Skeletal muscle satellite cell (primary cell): Measurements from ENCODE around the gene TNFSF4.
"Not testable (repeated sequence)": the region's sequence is repeated elsewhere in the genome, so short reads cannot be mapped to it uniquely, and the experiment has no call there.

Source experiments
- H3K27me3 ChIP-seq: 2 replicates; pipeline ENCODE4 v1.7.0; 2013; ENCODE audit warnings: low read length; ENCODE audit not compliant: control insufficient read depth, insufficient read depth
- H3K36me3 ChIP-seq: 2 replicates; pipeline ENCODE4 v1.7.0; 2013; ENCODE audit warnings: mild to moderate bottlenecking, control low read depth, low read length; ENCODE audit not compliant: insufficient read depth
- H3K4me1 ChIP-seq: 2 replicates; pipeline ENCODE4 v1.7.0; 2013; ENCODE audit warnings: low read length; ENCODE audit not compliant: control insufficient read depth, insufficient read depth
- H3K4me2 ChIP-seq: 2 replicates; pipeline ENCODE4 v1.7.0; 2013; ENCODE audit warnings: mild to moderate bottlenecking, low read length
- H3K4me3 ChIP-seq: 2 replicates; pipeline ENCODE4 v1.7.0; 2013; ENCODE audit warnings: low read length
- H3K9ac ChIP-seq: 2 replicates; pipeline ENCODE4 v1.7.0; 2013; ENCODE audit warnings: mild to moderate bottlenecking, low read depth, low read length, moderate library complexity
- H3K9me3 ChIP-seq: replicated peaks from 2 replicates; pipeline ENCODE4 v1.7.0; 2013; ENCODE audit warnings: mild to moderate bottlenecking, control low read depth, low read length

Gene TNFSF4

DNA sequence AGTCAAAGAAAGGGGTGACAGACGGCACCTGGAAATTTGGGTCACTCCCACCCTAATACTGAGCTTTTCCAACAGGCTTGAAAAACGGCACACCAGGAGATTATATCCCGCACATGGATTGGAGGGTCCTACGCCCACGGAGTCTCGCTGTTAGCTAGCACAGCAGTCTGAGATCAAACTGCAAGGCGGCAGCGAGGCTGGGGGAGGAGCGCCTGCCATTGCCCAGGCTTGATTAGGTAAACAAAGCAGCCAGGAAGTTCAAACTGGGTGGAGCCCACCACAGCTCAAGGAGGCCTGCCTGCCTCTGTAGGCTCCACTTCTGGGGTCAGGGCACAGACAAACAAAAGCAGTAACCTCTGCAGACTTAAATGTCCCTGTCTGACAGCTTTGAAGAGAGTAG, 53.2 kb downstream of the TNFSF4 start:
- H3K36me3 ChIP-seq, H3K4me1 ChIP-seq, H3K9ac ChIP-seq, H3K4me2 ChIP-seq, H3K27me3 ChIP-seq, H3K4me3 ChIP-seq, H3K9me3 ChIP-seq: not testable (repeated sequence)

DNA sequence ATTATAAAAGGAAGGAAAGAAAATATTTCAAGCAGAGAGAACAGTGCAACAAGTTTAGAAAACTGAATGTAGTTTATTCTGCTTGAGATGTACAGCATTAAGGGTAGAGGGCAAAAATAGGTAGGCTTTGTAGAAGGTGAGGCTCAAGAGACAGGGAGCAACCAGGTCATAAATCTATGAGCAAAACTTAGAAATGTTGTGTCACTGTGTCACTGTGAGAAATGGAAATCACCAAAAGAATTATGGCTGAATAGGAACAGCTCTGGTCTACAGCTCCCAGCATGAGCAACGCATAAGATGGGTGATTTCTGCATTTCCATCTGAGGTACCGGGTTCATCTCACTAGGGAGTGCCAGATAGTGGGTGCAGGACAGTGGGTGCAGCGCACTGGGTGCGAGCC, 53.6 kb downstream of the TNFSF4 start:
- Histone ChIP-seq H3K4me1 (no peaks in the 10 kb centered on the region), H3K36me3 (no peaks in the 10 kb centered on the region), H3K4me3 (no peak overlapping the region), H3K9ac (no peak overlapping the region), H3K27me3 (no peaks in the 10 kb centered on the region), H3K9me3 (no peaks in the 10 kb centered on the region), H3K4me2 (no peak overlapping the region)

DNA sequence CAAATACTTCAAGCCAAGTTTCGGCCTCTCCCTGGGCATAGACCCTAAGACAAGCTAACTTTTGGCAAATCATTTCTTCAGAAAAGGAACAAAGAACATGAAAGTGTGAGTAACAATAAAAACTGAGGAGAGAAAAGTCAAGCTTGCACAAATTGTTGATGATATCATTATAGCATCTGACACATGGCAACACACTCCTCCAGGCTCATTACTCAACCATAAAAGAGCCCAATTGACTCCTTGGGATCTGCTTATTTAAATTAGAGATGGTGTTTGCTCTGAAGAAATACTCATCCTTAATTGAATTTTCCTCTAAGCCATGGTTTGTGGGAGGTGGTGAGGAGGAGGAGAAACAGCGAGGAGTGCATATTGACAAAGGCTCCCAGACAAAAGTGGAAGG, 54.5 kb downstream of the TNFSF4 start:
- H3K9me3 ChIP-seq, result no peaks in the 10 kb centered on the region
- H3K27me3 ChIP-seq, result no peaks in the 10 kb centered on the region
- no peaks in the 10 kb centered on the region for H3K36me3 ChIP-seq
- no peak overlapping the region for H3K4me3 ChIP-seq
- H3K4me1 ChIP-seq, result no peaks in the 10 kb centered on the region
- no peak overlapping the region for H3K4me2 ChIP-seq
- H3K9ac ChIP-seq, result no peak overlapping the region

DNA sequence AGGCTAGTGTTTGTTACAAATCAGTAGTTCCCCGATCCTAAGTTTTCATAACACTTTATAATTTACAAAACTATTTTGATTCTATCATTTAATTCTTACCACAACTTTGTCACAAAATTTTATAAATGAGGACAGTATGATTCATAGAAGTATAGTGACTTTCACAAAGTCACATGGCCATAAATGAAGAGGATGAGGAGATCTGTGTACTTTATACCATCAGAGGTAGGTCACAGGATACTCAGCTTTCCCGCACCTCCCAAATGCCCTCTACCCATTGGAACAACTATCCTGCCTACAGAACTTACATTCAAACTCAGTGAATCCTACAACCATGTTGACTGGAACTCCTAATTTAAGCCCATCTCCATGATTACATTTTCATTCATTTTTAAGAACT, 56.3 kb downstream of the TNFSF4 start:
- no peaks in the 10 kb centered on the region for H3K27me3 ChIP-seq
- H3K4me2 ChIP-seq, result no peak overlapping the region
- no peak overlapping the region for H3K4me3 ChIP-seq
- H3K4me1 ChIP-seq, result no peaks in the 10 kb centered on the region
- no peaks in the 10 kb centered on the region for H3K9me3 ChIP-seq
- no peak overlapping the region for H3K9ac ChIP-seq
- no peaks in the 10 kb centered on the region for H3K36me3 ChIP-seq

DNA sequence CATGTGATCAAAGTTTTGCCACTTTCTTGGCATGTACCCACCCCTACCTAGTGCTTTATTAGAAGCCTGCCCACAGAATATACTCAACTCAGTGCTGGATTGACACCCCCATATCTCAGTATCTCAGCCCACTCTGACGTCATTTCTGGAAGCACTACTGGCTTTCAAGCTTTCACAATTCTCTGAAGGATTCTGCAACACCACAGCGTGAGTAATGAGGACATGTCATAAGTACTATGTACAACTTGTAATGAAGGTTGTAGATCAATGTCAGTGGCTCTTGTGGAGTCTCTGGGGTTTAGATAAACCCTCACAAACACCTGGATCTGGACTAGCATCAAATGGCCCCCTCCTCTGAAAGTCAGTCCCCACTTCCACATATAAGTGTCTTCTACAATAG, 57.2 kb downstream of the TNFSF4 start:
- no peaks in the 10 kb centered on the region for H3K36me3 ChIP-seq
- no peak overlapping the region for H3K9ac ChIP-seq
- no peaks in the 10 kb centered on the region for H3K4me1 ChIP-seq
- no peaks in the 10 kb centered on the region for H3K9me3 ChIP-seq
- H3K4me2 ChIP-seq, result no peak overlapping the region
- no peaks in the 10 kb centered on the region for H3K27me3 ChIP-seq
- H3K4me3 ChIP-seq, result no peak overlapping the region

DNA sequence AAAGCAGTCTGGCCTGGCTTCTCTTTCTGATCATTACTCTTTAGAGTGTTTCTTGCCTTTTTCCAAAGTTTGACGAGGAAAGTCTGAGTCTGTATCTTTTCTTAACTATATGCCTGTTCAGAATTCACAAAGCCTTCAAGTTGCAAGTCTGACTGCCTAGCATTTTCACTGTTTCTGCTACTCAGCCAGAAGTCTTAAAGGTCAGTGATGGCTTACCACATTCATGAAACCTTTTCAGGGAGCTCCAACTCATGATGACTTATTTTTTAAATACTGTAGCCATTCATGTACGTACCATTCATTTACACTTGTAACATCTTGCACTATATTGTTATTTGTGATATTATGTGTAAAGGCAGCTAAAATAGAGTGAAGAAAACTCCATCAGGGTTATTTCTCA, 58.2 kb downstream of the TNFSF4 start:
- H3K9ac ChIP-seq, result no peak overlapping the region
- H3K36me3 ChIP-seq, result no peaks in the 10 kb centered on the region
- no peaks in the 10 kb centered on the region for H3K27me3 ChIP-seq
- H3K9me3 ChIP-seq, result no peaks in the 10 kb centered on the region
- H3K4me2 ChIP-seq, result no peak overlapping the region
- H3K4me3 ChIP-seq, result no peak overlapping the region
- H3K4me1 ChIP-seq, result no peaks in the 10 kb centered on the region

DNA sequence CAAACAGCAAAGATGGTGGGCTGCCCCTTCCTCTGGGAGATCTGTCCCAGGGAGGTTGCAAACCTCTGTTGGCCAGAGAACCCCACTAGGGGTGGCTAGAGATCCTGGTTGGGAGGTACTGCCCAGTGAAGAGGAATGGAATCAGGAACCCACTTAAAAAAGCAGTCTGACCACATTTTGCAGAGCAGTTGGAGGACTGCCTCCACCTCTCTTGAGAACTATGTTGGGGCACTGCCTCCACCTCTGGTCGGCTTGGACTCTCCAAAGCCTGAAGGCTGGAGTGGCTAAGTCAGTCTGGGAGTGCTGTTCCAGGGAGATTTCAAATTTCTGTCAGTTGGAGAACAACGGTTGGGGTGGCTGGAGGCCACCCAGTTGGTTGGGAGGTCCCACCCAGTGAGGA, 58.6 kb downstream of the TNFSF4 start:
- Histone ChIP-seq H3K4me2 (no peak overlapping the region), H3K4me3 (no peak overlapping the region)

DNA sequence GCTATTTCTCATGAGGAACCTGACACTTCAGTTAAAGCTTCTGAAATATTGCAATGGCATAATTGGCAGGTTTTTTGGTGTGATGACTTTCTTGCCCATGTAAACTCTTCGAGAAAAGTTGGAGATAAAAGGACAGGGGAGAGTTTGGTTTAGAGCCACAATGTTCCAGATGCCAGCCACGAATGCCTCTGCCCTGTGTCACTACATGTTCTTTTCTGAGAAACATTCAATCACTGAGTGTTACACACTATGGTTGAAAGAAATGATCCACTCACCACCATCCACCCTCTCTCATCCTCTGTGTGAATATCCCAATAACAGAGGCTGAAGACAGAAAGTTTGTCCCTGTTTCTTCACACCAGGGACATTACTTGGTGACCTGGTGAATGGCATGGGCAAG, 66.4 kb downstream of the TNFSF4 start:
- H3K4me2 ChIP-seq, result no peak overlapping the region
- H3K27me3 ChIP-seq, result no peaks in the 10 kb centered on the region
- no peaks in the 10 kb centered on the region for H3K9me3 ChIP-seq
- no peak overlapping the region for H3K4me3 ChIP-seq
- no peaks in the 10 kb centered on the region for H3K4me1 ChIP-seq
- H3K9ac ChIP-seq, result no peak overlapping the region
- no peaks in the 10 kb centered on the region for H3K36me3 ChIP-seq

More for the DNA sequence above, 58.6 kb downstream of the TNFSF4 start:
- H3K9me3 ChIP-seq, result no peaks in the 10 kb centered on the region
- no peaks in the 10 kb centered on the region for H3K4me1 ChIP-seq
- H3K27me3 ChIP-seq, result no peaks in the 10 kb centered on the region
- H3K9ac ChIP-seq, result no peak overlapping the region
- H3K36me3 ChIP-seq, result no peaks in the 10 kb centered on the region

DNA sequence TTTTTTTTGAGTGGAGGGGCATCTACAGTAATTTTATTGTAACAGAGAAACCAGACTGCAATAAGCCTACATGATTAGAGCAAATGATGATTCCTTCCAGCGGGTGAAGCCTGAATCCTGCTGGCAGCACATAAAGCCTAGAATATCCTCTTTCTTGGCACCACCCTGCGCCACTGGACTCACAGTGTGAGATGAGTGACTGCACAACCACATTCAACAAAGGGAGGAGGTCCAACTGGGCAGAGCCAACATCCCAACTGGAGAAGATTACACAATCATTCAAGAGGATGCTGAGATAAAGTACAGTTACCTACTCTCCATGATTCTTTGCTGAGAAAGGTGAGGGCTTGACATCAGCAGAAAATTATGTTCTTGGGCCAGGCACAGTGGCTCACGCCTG, 67.4 kb downstream of the TNFSF4 start:
- Histone ChIP-seq H3K4me3 (no peak overlapping the region), H3K4me1 (no peaks in the 10 kb centered on the region), H3K4me2 (no peak overlapping the region), H3K27me3 (no peaks in the 10 kb centered on the region), H3K36me3 (no peaks in the 10 kb centered on the region), H3K9me3 (no peaks in the 10 kb centered on the region), H3K9ac (no peak overlapping the region)

DNA sequence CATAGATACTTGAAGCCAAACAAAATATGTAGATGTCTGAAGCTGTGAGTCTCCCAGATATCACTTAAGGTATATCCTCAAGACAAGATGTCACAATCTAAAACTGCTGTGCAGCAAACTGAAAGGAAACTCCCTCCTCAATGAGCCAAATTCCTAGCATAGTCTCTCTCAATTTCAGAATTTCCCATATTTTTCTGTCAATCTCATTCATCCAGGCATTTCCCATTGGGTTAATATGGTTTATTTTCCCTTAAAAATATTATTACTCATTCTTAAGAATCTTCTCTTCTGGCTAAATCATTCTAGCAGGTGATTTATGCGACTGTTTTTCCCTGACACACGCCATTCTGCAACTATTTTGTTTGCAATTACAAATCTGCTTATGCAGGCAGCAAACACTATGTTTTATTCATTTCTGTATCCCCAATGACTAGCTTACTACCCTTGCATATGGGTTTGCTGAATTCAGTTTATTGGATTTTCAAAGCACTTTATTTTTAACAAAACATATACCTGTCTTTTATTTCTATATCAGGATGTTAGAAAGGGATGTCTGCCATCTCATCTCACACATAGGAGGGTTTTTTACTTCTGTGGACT, 69.9 kb downstream of the TNFSF4 start:
- Histone ChIP-seq H3K4me3 (no peak overlapping the region), H3K4me2 (no peak overlapping the region), H3K27me3 (no peaks in the 10 kb centered on the region), H3K9me3 (no peaks in the 10 kb centered on the region), H3K4me1 (no peaks in the 10 kb centered on the region), H3K9ac (no peak overlapping the region), H3K36me3 (no peaks in the 10 kb centered on the region)

DNA sequence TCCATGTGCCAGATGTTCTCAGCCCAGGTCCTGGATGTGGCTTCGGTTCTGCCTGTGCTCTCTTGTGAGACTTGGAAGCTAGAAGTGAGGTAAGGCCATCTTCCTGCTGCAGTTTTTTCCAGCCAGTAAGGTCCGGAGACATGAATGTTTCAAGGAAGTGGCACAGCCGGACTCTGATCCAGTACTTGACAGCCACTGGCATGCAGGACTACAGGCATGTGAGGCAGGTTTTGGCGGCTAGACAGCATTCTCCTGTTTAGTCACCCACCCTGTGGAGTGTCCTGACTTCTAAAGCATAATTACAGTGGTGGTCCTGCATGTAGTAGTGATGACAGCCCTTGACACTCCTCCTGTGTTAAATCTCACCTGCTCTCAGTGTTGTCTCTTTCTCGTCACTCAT, 72.3 kb downstream of the TNFSF4 start:
- no peaks in the 10 kb centered on the region for H3K9me3 ChIP-seq
- no peak overlapping the region for H3K4me2 ChIP-seq
- H3K4me1 ChIP-seq, result no peaks in the 10 kb centered on the region
- H3K36me3 ChIP-seq, result no peaks in the 10 kb centered on the region
- H3K27me3 ChIP-seq, result no peaks in the 10 kb centered on the region
- no peak overlapping the region for H3K9ac ChIP-seq
- H3K4me3 ChIP-seq, result no peak overlapping the region

DNA sequence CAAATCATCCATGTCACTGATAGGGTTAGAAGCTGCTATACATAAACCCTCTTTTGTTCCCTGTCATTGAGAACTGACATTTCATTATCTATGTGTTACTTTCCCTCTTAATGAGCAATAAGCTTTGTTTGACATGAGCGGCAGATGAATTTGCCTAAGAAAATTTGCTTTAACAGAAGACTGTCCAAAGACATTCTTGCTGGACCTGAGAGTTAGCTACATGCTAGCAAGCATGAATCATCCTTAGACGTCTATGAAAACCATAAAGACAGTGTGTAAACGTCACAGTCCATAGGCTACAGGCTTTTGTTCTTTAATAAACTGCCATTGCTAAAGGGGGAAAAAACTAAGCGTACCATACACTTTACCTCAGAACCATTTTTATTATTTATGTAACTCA, 73.1 kb downstream of the TNFSF4 start:
- Histone ChIP-seq H3K27me3 (no peaks in the 10 kb centered on the region), H3K36me3 (no peaks in the 10 kb centered on the region), H3K9ac (no peak overlapping the region), H3K4me2 (no peak overlapping the region), H3K4me3 (no peak overlapping the region), H3K9me3 (no peaks in the 10 kb centered on the region), H3K4me1 (no peaks in the 10 kb centered on the region)
